A204.1 (cell line): ENCODE results near the gene HCK.

Experiments
- FAIRE-seq: peaks from 2 replicates; lab custom pipeline; 2012; peaks lifted over from hg19 to GRCh38; lab: Jason Lieb, UNC

HCK gene

GRCh38 chr20:32062776-32063170 lies 10.7 kb downstream of the HCK start:
- FAIRE-seq = no peak

DNA sequence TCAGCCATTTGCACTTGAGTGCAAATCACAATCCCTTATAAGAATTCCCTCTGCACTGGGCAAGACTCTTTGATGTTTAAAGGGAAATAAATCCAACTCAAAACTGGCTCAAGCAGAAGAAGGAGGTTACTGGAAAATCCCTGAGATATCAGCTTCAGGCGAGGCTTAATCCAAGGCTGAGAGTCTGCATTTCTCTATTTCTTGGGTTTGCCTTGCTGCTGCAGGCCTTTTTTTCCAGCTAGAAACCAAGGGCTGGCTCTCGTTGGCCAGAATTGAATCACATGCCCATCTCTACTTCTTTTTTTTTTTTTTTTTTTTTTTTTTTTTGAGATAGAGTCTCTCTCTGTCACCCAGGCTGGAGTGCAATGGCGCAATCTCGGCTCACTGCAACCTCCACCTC lies 11.7 kb downstream of the HCK start:
- FAIRE-seq = no peak

- no peak for FAIRE-seq
Observed at GRCh38 chr20:32064667-32065066, 12.6 kb downstream of the HCK start.

DNA sequence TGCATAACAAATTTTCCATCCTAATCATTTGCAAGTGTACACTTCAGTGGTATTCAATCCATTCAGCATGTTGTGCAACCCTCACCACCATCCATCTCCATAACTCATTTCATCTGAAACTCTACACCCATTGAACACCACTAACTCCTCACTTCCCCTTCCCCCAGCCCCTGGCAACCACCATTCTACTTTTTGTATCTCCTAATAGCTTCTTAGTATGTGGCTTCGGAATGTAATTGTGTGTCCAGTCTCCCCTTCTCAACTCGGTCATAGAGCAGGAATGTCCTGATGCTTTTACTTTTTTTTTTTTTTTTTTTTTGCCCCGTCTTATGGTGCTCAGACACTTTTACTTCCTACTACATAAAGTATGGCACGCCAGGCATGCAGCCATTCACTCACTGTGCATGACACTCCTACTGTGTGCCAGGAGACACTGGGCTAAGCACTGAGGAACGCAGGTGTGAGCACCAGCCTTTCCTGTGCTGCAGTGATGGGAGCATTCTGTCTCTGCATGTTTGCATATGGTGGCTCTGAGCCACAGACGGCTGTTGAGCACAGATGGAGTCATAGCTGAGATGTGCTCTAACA lies 15.3 kb downstream of the HCK start:
- FAIRE-seq = no peak

- no peak for FAIRE-seq
Observed at GRCh38 chr20:32068174-32068573, 16.1 kb downstream of the HCK start.

DNA sequence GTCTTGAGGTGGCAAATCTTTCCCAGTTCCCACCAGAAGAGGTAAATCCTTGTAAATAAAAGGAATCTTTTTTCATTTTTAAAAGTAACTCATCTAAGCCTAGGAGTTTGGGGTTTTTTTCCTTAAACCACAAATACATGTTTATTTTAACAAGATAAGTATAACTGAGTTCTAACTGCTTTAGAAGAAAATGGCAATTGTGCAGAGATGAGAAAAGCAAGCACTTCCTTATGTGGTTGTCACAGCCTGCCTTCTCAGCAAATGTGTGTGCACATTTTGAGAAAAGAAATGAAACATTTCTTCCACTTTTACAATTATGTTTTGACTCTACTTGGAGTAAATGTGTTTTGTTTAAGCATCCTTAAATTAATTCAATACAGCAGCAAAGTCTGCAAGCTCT lies 17.7 kb downstream of the HCK start:
- no peak for FAIRE-seq

DNA sequence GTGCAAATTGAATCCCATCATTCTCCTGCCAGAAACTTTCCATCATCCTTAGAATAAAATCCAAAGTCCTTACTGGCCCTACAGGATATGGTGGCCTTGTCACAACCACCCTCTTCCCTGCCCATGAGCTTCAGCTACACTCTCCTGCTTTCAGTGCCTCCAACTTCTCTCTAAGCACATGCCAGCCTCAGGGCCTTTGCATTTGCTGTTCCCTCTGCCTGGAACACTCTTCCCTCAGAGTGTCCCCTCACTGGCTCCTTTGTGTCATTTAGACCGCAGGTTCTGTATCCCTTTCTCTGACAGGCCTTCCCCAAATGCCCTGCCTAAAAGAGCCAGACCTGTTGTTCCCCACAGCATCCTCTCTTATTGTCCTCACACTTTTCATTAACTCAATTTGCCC lies 18.2 kb downstream of the HCK start:
- no peak for FAIRE-seq

- FAIRE-seq = no peak
Observed at GRCh38 chr20:32070690-32071213, 18.7 kb downstream of the HCK start.

DNA sequence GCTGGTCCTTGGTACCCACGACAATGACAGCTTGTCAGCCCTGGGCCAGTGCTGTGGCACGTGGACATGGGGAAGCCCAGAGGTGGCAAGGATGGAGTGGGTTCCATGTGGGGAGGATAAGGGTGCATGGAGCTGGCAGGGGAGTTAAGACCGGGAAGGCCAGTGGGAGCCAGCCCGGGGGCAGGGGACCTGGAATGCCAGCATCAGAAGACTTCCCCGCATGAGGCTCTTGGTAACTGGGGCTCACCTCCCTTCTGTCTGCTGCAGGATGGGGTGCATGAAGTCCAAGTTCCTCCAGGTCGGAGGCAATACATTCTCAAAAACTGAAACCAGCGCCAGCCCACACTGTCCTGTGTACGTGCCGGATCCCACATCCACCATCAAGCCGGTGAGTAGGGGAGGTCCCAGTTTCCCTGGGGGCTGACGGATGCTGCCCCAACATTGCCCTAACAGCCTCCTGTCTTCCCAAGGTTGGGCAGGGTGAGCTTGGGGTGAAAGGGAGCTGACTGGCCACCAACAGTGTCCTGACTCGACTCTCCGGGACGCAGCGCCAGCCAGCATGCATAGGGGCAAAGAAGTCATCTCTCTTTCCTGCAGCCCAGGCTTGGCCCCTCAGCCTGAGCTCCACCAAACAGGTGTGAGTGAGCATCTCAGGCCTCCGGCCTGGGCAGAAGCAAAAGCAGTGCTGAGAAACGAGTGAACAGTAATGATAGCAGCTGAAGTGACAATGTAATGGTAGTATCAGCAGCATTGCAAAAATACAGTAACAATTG lies 19.5 kb downstream of the HCK start:
- FAIRE-seq = no peak

DNA sequence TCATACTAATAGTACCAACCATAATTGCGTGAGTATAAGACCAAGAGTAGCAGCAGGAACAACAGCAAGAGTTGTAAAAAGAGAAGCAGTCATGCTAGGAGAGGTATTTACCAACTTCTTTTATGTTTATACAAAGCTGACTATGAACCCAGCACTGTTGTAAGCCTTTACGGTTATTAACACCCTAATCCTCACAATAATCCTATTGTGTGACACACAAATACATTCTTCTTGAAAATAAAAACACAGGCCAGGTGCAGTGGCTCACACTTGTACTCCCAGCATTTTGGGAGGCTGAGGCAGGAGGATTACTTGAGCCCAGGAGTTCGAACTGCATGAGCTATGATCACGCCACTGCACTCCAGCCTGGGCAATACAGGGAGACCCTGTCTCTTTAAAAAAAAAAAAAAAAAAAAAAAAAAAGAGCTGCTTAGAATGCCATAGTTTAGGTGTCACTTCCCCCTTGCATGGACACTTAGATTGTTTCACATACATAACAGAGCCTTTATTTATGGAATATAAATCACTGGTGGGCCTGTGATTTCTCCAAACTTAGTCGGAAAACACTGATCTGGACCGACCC lies 20.2 kb downstream of the HCK start:
- no peak for FAIRE-seq

GRCh38 chr20:32075534-32075933 lies 23.5 kb downstream of the HCK start:
- no peak for FAIRE-seq

DNA sequence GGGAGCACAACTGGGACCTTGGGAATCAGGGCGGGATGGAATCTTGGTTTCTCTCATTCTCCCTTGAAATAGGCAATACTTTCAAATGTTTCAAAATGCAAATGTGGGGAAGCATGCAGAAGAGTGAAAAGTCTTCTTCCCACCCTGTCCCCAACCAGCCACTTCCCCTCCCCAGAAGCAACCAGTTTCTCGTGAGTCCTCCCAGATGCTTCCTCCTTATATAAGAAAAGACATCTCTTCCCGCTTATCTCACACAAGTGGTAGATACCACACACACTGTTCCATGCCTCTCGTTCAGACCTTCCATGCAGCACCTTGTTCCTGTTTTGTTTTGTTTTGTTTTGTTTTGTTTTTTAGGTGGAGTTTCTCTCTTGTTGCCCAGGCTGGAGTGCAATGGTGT lies 25.1 kb downstream of the HCK start:
- no peak for FAIRE-seq

GRCh38 chr20:32078322-32078721 lies 26.3 kb downstream of the HCK start:
- FAIRE-seq = no peak

GRCh38 chr20:32078791-32079190 lies 26.7 kb downstream of the HCK start:
- no peak for FAIRE-seq

GRCh38 chr20:32079655-32080109 lies 27.6 kb downstream of the HCK start:
- no peak for FAIRE-seq

- no peak for FAIRE-seq
Observed at GRCh38 chr20:32080783-32081182, 28.7 kb downstream of the HCK start.

DNA sequence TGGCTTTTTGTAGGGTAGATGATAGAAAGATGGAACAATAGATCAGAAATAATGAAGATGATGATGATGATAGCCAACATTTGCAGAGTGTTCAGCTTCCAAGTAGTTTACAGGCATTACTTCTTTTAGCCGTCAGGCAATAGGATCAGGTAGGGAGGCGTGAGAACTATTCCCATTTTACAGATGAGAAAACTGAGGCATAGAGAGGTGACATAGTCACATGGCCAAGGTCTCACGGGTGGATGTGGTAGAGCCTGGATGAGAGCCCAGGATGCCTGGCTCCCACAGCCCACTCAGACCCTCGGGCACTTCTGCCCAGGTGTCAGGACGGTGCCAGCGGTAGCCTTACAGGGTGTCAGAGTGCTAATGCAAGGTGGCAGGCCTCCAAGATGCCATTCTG lies 31.4 kb downstream of the HCK start:
- FAIRE-seq = no peak

GRCh38 chr20:32087070-32087469 lies 35.0 kb downstream of the HCK start:
- no peak for FAIRE-seq

- no peak for FAIRE-seq
Observed at GRCh38 chr20:32088759-32089158, 36.7 kb downstream of the HCK start.

DNA sequence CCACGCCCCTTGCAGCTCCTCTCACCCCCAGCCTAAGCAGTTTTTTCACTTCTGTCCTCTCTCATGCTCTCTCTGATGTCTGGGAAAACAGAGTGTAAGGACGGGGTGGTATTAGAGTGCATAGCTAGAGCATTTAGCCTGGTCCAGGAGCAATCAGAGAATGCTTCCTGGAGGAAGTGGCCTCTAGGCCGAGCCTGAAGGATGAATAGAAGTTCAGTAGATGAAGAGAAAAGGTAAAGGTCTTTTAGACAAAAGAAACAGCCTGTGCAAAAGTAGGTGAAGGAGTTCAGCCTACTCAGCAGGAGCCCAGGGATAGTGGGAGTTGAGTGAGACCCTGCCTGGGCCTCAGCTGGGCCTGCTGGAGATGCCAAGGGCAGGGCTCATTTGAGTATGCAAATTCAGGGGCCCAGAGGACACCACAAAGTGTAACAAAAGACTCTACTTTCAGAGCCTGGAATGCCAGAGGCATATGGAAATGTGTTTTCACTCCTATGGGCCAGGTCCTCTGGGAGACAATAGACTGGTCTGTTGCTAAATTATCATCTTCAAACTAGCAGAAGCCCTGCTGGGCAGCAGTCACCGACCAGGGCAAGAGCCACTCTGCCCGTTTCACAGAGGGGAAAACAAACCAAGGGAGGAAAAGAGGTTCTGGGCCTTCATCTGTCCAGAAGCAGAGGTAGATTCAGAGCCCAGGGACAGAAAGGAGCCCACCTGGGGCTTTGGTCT lies 37.8 kb downstream of the HCK start:
- no peak for FAIRE-seq

DNA sequence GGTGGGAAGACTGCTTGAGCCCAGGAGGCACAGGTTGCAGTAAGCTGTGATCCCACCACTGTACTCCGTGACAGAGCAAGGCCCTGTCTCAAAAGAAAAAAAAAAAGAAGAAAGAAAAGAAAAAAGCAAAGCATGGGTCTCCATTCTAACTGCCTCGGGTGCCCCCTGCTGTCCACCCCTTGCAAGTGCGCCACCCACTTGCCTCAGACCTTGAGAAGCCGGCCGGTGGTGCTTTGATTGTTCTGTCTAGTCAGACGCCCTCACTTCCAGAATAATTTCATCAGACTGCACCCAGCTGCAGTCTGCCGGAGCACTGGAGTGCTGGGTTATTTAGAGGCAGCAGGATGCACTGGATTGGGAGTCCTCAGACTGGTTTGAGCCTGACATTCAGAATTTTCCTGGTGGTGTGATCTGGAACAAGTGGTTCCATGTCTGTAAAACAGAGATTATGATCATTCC lies 39.9 kb downstream of the HCK start:
- no peak for FAIRE-seq

GRCh38 chr20:32098786-32099185 lies 46.7 kb downstream of the HCK start:
- FAIRE-seq = no peak
